ENCODE data around the gene NSMCE3. TPM values are rescaled to one million over a fixed set of nuclear protein-coding genes. Genes with fewer than 3 reads are reported as not detected.

NSMCE3 gene

Small RNAs within 50 kb of the gene (small RNA-seq; reads per million reads assigned to genes)
- gene RF00201 (ENCODE audit: insufficient read depth) = not detected
